Measurements from ENCODE around the gene PLA2G2C.

The PLA2G2C gene

GRCh38 chr1:20183616-20184271 lies 2.6 kb downstream of the PLA2G2C start:
- TF ChIP-seq GATA3 (IDR thresholded peaks at IDR 0.05; ENCODE audit: low read depth, low read length) (no peak), GATA2 (IDR thresholded peaks at IDR 0.05; ENCODE audit: low read depth, low read length) (no peak)

DNA sequence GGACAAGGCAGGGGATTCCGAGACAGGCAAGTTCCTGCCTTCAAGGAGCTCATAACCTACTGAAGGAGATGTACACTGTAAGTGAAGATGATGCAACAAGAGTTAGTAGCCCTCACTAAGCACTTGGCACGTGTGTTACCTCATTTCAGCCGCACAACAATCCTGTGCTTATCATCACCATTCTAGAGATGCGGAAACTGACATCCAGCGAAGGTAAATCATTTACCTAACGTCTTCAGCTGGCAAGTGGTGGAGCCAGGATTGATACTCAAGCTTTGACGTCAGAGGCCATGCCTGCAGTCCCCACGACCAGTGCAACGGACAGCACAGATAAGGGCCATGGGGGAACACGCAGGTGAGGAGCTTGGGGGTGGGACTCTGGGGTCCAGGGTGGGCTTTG lies 3.3 kb downstream of the PLA2G2C start:
- TF ChIP-seq GATA2 (IDR thresholded peaks at IDR 0.05; ENCODE audit: low read depth, low read length) (no peak), GATA3 (IDR thresholded peaks at IDR 0.05; ENCODE audit: low read depth, low read length) (no peak)

- TF ChIP-seq GATA2 (IDR thresholded peaks at IDR 0.05; ENCODE audit: low read depth, low read length) (no peak), GATA3 (IDR thresholded peaks at IDR 0.05; ENCODE audit: low read depth, low read length) (no peak)
Measured at GRCh38 chr1:20182415-20182814, 3.9 kb downstream of the PLA2G2C start.

- TF ChIP-seq GATA2 (IDR thresholded peaks at IDR 0.05; ENCODE audit: low read depth, low read length): peak; percentile 53
- TF ChIP-seq GATA3 (IDR thresholded peaks at IDR 0.05; ENCODE audit: low read depth, low read length): no peak
Measured at GRCh38 chr1:20180844-20181207, 5.5 kb downstream of the PLA2G2C start.

DNA sequence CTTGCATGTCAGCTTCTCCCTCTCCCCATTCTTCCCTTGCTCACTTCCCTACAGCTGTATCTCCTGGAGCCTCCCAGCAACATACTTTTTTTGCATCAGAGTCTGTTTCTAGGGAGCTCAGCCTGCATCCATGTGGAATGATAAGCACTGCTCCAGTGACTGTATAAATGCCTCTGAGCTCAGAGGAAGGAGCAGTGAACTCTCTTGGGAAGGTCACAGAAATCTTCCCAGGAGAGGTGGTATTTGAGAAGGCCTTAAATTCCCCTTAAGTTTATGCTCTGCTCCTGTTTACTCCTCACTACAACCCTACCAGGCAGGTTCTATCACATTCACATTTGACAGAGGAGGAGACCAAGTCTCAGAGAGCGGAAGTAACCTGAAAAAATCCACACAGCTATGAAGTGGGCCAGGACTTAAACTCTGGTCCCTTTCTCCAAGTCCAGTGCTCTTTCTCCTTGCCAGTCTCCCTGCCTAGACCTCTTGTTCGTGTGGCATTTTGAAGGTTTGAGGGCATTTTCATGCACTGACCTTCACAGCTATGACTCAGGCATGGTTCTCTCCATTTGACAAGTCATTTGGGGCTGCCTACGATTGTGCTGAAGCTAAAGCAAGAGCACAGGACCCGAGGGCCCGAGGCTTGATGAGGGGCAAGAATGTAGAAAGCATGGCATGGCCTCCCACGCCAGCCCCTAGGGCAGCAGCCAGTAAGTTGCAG lies 6.0 kb downstream of the PLA2G2C start:
- TF ChIP-seq GATA3 (IDR thresholded peaks at IDR 0.05; ENCODE audit: low read depth, low read length) (no peak), GATA2 (IDR thresholded peaks at IDR 0.05; ENCODE audit: low read depth, low read length) (no peak)

DNA sequence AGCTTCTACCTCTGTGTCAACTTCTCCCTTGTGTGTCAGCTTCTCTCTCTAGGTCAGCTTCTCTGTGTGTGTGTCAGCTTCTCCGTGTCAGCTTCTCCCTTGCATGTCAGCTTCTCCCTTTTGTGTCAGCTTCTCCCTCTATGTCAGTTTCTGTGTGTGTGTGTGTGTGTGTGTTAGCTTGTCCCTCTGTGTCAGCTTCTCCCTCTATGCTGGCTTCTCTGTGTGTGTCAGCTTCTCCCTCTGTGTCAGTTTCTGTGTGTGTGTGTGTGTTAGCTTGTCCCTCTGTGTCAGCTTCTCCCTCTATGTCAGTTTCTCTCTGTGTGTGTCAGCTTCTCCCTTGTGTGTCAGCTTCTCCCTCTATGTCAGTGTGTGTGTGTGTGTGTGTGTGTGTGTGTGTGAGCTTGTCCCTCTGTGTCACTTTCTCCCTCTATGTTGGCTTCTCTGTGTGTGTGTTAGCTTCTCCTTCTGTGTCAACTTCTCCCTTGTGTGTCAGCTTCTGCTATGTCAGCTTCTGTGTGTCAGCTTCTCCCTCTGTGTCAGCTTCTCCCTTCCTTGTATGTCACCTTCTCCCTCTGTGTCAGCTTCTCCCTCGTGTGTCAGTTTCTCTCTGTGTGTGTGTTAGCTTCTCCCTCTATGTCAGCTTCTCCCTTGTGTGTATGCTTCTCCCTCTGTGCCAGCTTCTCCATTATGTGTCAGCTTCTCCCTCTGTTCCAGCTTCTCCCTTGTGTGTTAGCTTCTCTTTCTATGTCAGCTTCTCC lies 6.8 kb downstream of the PLA2G2C start:
- TF ChIP-seq GATA3 (IDR thresholded peaks at IDR 0.05; ENCODE audit: low read depth, low read length) (no peak), GATA2 (IDR thresholded peaks at IDR 0.05; ENCODE audit: low read depth, low read length) (no peak)

DNA sequence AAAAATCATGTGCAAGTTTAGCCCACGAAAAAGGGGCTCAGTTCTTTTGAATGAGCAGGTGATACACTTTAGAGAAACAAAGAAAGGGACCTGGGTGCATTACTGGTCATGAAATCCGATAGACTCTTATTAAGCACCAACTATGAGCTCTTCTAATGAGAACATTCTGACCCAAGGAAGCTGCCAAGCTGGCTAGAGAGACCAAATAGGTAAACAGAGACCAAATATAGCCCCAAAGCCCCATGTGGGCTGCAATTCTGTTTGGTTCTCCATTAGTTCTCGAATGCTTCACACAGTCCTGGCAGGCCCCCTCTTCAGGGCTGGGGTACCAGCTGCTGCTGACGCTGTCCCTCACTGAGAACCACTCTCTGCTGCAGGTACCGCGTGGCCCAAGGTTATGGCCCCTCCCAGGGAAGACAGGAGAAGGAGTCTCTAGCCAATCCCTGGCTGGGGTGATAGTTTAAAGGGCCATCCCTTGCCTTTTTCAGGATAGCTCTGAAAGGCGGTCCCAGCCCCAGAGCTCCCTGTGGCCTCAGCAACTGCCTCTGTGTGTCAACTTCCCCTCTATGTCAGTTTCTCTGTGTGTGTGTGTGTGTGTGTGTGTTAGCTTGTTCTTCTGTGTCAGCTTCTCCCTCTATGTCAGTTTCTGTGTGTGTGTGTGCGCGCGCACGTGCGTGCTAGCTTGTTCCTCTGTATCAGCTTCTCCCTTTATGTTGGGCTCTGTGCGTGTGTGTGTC lies 7.5 kb downstream of the PLA2G2C start:
- TF ChIP-seq GATA3 (IDR thresholded peaks at IDR 0.05; ENCODE audit: low read depth, low read length) (no peak), GATA2 (IDR thresholded peaks at IDR 0.05; ENCODE audit: low read depth, low read length) (no peak)

DNA sequence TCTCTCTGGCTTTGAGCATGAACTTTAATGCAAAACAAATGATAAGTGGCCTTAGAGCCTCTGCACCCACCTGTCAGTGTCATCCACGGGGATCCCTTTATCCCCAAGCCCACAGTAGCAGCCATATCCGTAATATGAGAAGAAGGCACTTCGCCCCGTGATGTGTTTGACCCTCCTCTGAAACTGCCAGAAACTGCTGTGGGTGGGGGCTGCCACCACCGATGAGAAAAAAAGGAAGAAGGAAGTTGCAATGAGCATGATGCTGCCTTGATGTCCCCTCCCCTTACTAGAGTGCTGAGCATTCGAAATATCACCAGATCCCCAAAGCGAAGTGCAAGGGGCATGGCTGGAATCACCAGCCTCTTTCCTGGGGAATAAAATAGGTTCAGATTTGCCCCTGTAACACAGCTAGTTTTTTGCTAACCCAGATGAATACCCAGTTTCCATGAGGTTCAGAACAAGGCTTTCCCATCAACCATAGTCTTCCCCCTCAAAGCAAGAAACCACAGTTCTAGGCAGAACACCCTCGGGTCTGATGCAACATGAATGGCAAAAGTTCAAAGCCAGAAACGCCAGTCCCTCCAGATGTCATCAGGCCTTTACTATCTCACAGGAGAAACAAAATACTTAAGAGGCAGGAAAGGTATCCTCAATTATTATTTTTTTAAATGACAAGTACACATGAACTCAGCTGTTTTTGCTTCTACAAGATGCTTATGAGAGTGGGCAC lies 11.2 kb downstream of the PLA2G2C start:
- TF ChIP-seq GATA2 (IDR thresholded peaks at IDR 0.05; ENCODE audit: low read depth, low read length): no peak
- TF ChIP-seq GATA3 (IDR thresholded peaks at IDR 0.05; ENCODE audit: low read depth, low read length): no peak

DNA sequence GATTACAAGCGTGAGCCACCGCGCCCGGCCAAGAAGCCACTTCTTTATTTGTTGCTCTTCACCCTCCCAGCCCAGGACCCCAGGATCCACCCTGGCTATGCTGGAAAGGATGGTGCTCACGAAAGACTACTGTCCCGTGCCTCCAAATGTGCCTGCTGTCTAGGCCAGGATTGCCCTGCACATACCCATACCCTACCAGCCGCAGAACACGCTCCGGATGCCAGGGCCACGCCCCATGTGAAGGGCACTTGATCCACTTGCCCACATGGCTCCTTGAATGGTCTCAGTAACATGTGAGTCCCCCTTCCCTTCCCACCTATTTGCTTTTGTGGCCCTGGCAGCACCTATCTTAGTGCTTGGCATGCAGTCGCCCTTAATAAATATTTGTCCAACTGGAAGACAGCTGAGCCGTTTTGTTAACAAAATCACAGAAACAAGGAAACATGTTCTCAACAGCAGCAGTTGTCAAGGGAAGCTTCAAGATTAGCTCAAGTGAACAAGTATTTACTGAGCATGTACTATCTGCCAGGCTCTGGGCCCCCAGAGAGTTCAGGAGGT lies 14.2 kb downstream of the PLA2G2C start:
- TF ChIP-seq GATA2 (IDR thresholded peaks at IDR 0.05; ENCODE audit: low read depth, low read length): no peak
- TF ChIP-seq GATA3 (IDR thresholded peaks at IDR 0.05; ENCODE audit: low read depth, low read length): no peak

- no peak for TF ChIP-seq GATA3 (IDR thresholded peaks at IDR 0.05; ENCODE audit: low read depth, low read length)
- TF ChIP-seq GATA2 (IDR thresholded peaks at IDR 0.05; ENCODE audit: low read depth, low read length): no peak
Measured at GRCh38 chr1:20169932-20170331, 16.4 kb downstream of the PLA2G2C start.

GRCh38 chr1:20168564-20169491 lies 17.5 kb downstream of the PLA2G2C start:
- TF ChIP-seq GATA3 (IDR thresholded peaks at IDR 0.05; ENCODE audit: low read depth, low read length) (no peak), GATA2 (IDR thresholded peaks at IDR 0.05; ENCODE audit: low read depth, low read length) (no peak)

DNA sequence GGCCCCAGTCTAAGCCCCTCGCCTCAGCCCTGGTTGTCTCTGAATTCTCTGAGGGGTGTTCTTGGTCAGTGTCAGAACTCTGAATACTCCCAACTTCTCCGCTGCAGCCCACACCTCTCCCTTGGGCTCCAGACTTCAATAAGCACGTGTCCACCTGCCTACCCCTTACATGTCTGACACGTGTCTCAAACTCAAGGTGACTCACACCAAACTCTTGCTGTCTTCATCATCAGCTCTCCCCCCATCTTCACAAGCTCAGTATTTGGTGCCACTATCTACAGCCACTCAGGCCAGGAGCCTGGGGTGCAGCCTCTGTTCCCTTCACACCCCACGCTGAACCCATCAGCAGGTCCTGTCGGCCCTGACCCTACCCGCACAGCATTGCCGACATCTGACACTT lies 19.2 kb downstream of the PLA2G2C start:
- TF ChIP-seq GATA2 (IDR thresholded peaks at IDR 0.05; ENCODE audit: low read depth, low read length) (no peak), GATA3 (IDR thresholded peaks at IDR 0.05; ENCODE audit: low read depth, low read length) (no peak)

Measured in SH-SY5Y (cell line).